ENCODE measurements around the gene STPG1.

The STPG1 gene

DNA sequence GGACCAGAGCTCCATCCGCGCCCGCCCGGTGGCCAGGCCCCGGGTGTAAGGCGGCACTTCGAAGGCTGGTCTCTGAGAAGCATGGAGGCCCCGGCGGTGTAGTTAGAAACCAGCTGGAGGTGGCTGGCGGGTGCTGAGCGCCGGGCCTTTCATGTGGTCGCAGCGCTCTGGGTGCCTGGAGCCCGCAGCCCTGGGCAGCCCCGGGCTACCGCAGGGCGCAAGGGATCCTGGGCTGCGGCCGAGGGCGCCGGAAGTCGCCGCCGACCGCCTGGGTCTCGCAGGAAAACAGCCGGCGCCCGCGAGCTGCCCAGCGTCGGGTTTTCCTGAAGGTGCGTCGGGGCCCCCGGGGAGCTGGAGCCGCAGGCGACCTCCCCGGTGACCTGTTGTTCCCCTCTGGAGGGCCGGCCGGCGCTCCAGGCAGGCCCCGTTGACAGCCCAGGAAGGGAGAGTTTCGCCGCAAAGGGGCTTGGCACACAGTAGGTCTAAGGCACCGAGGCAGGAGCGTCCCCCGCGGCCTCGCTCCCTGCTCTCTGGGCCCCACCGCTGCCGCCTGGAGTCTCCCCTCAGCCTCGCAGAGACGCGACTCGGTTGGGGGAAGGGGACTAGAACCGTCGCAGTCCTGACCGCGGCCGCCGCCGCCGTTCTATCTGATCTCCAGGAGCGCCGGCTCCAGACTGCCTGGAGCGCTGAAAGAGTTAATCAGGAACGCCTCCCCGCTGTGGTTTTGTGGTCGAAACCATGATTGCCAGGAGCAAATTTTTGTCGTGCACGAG lies 91.7 kb downstream of the STPG1 start (continued):
- TF ChIP-seq FEZF1 (tag by site-specific recombination; IDR thresholded peaks at IDR 0.05) (peak; percentile 43; the same call in 1 of the 2 replicates), GLI4 (tag by site-specific recombination; IDR thresholded peaks at IDR 0.05) (peak; percentile 48; the same call in 1 of the 2 replicates), REPIN1 (tag by site-specific recombination; IDR thresholded peaks at IDR 0.05; ENCODE audit: low read depth) (no peak), KLF17 (tag by site-specific recombination; IDR thresholded peaks at IDR 0.05) (0 out of 2 replicates have a peak, but pooled peaks have one; percentile 52), ZNF596 (tag by site-specific recombination; IDR thresholded peaks at IDR 0.05) (no peak), GLI2 (tag by site-specific recombination; IDR thresholded peaks at IDR 0.05; ENCODE audit: borderline replicate concordance, low read depth) (no peak), KLF8 (tag by site-specific recombination; IDR thresholded peaks at IDR 0.05) (0 out of 2 replicates have a peak, but pooled peaks have one; percentile 16), ZNF155 (tag by site-specific recombination; IDR thresholded peaks at IDR 0.05) (no peak), ZNF433 (tag by site-specific recombination; IDR thresholded peaks at IDR 0.05; ENCODE audit: low read depth) (no peak), ZNF76 (tag by site-specific recombination; IDR thresholded peaks at IDR 0.05; ENCODE audit: borderline replicate concordance, low read depth) (peak; percentile 83), ZNF366 (tag by site-specific recombination; conservative IDR thresholded peaks at IDR 0.05) (no peak), KLF7 (tag by site-specific recombination; IDR thresholded peaks at IDR 0.05; ENCODE audit: borderline replicate concordance) (peak; percentile 63; the same call in 1 of the 2 replicates), ZNF610 (tag by site-specific recombination; IDR thresholded peaks at IDR 0.05; ENCODE audit: borderline replicate concordance) (no peak; the same call in 1 of the 2 replicates), ZIC2 (tag by site-specific recombination; IDR thresholded peaks at IDR 0.05) (peak; percentile 98), ZNF660 (tag by site-specific recombination; IDR thresholded peaks at IDR 0.05) (peak; percentile 88), KLF9 (tag by site-specific recombination; IDR thresholded peaks at IDR 0.05; ENCODE audit: low read depth) (peak; percentile 43; the same call in 1 of the 2 replicates), HOXC10 (CRISPR knock-in tag; IDR thresholded peaks at IDR 0.05) (no peak), ZNF623 (tag by site-specific recombination; IDR thresholded peaks at IDR 0.05) (no peak), ZNF248 (tag by site-specific recombination; IDR thresholded peaks at IDR 0.05) (no peak), ZNF354C (tag by site-specific recombination; IDR thresholded peaks at IDR 0.05; ENCODE audit: borderline replicate concordance, low read depth) (no peak), ZNF404 (tag by site-specific recombination; IDR thresholded peaks at IDR 0.05) (no peak), ZNF132 (tag by site-specific recombination; IDR thresholded peaks at IDR 0.05; ENCODE audit: borderline replicate concordance) (no peak), YY2 (tag by site-specific recombination; IDR thresholded peaks at IDR 0.05) (no peak), ZNF140 (tag by site-specific recombination; IDR thresholded peaks at IDR 0.05) (no peak)
- TF ChIP-seq, protein P1, sequence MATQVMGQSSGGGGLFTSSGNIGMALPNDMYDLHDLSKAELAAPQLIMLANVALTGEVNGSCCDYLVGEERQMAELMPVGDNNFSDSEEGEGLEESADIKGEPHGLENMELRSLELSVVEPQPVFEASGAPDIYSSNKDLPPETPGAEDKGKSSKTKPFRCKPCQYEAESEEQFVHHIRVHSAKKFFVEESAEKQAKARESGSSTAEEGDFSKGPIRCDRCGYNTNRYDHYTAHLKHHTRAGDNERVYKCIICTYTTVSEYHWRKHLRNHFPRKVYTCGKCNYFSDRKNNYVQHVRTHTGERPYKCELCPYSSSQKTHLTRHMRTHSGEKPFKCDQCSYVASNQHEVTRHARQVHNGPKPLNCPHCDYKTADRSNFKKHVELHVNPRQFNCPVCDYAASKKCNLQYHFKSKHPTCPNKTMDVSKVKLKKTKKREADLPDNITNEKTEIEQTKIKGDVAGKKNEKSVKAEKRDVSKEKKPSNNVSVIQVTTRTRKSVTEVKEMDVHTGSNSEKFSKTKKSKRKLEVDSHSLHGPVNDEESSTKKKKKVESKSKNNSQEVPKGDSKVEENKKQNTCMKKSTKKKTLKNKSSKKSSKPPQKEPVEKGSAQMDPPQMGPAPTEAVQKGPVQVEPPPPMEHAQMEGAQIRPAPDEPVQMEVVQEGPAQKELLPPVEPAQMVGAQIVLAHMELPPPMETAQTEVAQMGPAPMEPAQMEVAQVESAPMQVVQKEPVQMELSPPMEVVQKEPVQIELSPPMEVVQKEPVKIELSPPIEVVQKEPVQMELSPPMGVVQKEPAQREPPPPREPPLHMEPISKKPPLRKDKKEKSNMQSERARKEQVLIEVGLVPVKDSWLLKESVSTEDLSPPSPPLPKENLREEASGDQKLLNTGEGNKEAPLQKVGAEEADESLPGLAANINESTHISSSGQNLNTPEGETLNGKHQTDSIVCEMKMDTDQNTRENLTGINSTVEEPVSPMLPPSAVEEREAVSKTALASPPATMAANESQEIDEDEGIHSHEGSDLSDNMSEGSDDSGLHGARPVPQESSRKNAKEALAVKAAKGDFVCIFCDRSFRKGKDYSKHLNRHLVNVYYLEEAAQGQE (tag by site-specific recombination; IDR thresholded peaks at IDR 0.05), result no peak
- TF ChIP-seq, protein P2, sequence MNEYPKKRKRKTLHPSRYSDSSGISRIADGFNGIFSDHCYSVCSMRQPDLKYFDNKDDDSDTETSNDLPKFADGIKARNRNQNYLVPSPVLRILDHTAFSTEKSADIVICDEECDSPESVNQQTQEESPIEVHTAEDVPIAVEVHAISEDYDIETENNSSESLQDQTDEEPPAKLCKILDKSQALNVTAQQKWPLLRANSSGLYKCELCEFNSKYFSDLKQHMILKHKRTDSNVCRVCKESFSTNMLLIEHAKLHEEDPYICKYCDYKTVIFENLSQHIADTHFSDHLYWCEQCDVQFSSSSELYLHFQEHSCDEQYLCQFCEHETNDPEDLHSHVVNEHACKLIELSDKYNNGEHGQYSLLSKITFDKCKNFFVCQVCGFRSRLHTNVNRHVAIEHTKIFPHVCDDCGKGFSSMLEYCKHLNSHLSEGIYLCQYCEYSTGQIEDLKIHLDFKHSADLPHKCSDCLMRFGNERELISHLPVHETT (tag by site-specific recombination; IDR thresholded peaks at IDR 0.05), result 0 out of 2 replicates have a peak, but pooled peaks have one; percentile 18
- TF ChIP-seq, protein P3, sequence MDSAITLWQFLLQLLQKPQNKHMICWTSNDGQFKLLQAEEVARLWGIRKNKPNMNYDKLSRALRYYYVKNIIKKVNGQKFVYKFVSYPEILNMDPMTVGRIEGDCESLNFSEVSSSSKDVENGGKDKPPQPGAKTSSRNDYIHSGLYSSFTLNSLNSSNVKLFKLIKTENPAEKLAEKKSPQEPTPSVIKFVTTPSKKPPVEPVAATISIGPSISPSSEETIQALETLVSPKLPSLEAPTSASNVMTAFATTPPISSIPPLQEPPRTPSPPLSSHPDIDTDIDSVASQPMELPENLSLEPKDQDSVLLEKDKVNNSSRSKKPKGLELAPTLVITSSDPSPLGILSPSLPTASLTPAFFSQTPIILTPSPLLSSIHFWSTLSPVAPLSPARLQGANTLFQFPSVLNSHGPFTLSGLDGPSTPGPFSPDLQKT (IDR thresholded peaks at IDR 0.05; ENCODE audit: borderline replicate concordance, low read depth, low read length), result no peak; the same call in 1 of the 2 replicates
- TF ChIP-seq, protein P4, sequence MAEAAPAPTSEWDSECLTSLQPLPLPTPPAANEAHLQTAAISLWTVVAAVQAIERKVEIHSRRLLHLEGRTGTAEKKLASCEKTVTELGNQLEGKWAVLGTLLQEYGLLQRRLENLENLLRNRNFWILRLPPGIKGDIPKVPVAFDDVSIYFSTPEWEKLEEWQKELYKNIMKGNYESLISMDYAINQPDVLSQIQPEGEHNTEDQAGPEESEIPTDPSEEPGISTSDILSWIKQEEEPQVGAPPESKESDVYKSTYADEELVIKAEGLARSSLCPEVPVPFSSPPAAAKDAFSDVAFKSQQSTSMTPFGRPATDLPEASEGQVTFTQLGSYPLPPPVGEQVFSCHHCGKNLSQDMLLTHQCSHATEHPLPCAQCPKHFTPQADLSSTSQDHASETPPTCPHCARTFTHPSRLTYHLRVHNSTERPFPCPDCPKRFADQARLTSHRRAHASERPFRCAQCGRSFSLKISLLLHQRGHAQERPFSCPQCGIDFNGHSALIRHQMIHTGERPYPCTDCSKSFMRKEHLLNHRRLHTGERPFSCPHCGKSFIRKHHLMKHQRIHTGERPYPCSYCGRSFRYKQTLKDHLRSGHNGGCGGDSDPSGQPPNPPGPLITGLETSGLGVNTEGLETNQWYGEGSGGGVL (tag by site-specific recombination; IDR thresholded peaks at IDR 0.05), result no peak

All from HEK293 (cell line).